ENCODE data around the gene ADM. TPM values are rescaled to one million over a fixed set of nuclear protein-coding genes. Genes with fewer than 3 reads are reported as not detected.

Gene ADM
- total RNA-seq, 2 experiments from 2014 or later: 43.1 to 46.9 TPM

DNA sequence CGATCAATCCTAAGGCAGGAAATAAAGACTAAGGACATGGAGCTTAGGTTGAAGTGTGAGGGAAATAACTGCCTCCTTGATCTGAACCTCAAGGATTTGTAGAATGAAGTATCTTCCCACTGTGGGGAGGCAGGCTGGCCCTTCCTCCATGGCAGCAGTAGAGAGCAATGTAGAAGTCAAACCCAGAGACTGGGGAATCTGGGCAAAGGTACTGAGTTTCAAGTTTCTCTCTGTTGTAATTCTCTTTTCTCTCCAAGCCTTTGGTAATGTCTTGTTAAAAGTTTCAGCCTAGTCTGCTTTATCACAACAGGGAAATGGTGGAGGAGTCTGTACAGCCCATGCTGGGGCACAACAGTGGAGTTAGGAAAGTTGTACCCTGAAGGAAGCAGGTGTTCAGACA is 49.5 kb downstream of the ADM start:
- H3K4me1 Mint-ChIP-seq (ENCODE audit: low read depth): peaks cover 3% of the 10 kb centered on the region
- CTCF ChIA-PET: interaction anchor here (1.1 kb wide), 1 partner anchor 12 kb away, joined by 4 read pairs; no protein-coding TSS in a partner anchor
- intact Hi-C loops (cut with micrococcal nuclease): no loop called here
- no peaks in the 10 kb centered on the region for H3K9me3 Mint-ChIP-seq
- H3K27me3 Mint-ChIP-seq: peaks cover 24% of the 10 kb centered on the region
- TF ChIP-seq, protein P1, sequence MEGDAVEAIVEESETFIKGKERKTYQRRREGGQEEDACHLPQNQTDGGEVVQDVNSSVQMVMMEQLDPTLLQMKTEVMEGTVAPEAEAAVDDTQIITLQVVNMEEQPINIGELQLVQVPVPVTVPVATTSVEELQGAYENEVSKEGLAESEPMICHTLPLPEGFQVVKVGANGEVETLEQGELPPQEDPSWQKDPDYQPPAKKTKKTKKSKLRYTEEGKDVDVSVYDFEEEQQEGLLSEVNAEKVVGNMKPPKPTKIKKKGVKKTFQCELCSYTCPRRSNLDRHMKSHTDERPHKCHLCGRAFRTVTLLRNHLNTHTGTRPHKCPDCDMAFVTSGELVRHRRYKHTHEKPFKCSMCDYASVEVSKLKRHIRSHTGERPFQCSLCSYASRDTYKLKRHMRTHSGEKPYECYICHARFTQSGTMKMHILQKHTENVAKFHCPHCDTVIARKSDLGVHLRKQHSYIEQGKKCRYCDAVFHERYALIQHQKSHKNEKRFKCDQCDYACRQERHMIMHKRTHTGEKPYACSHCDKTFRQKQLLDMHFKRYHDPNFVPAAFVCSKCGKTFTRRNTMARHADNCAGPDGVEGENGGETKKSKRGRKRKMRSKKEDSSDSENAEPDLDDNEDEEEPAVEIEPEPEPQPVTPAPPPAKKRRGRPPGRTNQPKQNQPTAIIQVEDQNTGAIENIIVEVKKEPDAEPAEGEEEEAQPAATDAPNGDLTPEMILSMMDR (IDR thresholded peaks at IDR 0.05): no peak
- no peak for DNase-seq
- no peak overlapping the region for H3K4me3 Mint-ChIP-seq
- H3K36me3 Mint-ChIP-seq (ENCODE audit: low read depth): no peaks in the 10 kb centered on the region
- no peak for ATAC-seq
- no peak overlapping the region for H3K27ac Mint-ChIP-seq
- POLR2A ChIA-PET: no interaction called here

DNA sequence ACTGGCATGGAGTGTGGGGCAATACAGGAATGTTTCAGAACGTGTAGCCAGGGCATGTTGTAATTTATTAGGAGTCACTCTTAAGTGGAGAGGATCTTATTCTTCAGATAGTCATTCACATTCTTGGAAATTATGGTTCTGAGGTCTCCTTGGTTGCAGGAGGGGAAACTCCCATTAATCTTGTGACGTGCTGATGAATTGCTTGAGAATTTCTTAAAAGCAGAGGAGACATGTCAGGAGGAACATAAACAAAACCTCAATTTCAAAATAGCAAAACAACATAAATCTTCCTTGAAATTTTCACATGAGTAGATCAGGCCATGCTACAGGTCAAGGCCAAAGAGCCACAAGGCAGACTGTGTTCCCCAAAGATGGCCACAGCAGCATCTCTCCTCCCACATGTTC is 50.4 kb downstream of the ADM start:
- Mint-ChIP-seq H3K27me3 (peaks cover 22% of the 10 kb centered on the region), H3K36me3 (ENCODE audit: low read depth) (no peaks in the 10 kb centered on the region), H3K4me3 (no peak overlapping the region), H3K4me1 (ENCODE audit: low read depth) (peaks cover 3% of the 10 kb centered on the region), H3K9me3 (no peaks in the 10 kb centered on the region), H3K27ac (no peak overlapping the region)
- TF ChIP-seq, protein P1 (IDR thresholded peaks at IDR 0.05): no peak
- no peak for DNase-seq
- POLR2A ChIA-PET: no interaction called here
- CTCF ChIA-PET: interaction anchor here (2.9 kb wide), 1 partner anchor 11 kb away, joined by 17 read pairs; no protein-coding TSS in a partner anchor
- ATAC-seq: no peak
- intact Hi-C loops (cut with micrococcal nuclease): no loop called here

DNA sequence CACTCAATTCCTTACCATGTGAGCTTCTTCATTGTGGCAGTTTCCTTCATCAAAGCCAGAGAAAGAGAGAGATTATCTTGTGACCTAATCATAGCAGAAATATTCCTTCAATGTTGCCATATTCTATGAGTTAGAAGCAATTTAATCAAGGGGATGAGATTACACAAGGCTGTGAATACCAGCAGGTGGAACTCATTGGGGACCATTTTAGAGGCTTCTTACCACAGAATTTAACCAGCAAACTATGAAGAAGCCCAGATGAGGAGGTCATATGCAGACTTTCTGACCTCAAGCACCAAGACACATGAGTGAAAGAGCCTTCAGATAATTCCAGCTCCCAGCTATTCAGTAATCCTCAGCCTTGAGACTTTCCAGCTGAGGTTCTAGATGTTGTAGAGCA is 51.3 kb downstream of the ADM start:
- Mint-ChIP-seq H3K4me1 (ENCODE audit: low read depth) (peaks cover 3% of the 10 kb centered on the region), H3K36me3 (ENCODE audit: low read depth) (no peaks in the 10 kb centered on the region), H3K9me3 (no peaks in the 10 kb centered on the region), H3K27me3 (peaks cover 24% of the 10 kb centered on the region), H3K4me3 (no peak overlapping the region), H3K27ac (no peak overlapping the region)
- POLR2A ChIA-PET: interaction anchor here (0.8 kb wide), 1 partner anchor 16 kb away, joined by 3 read pairs; no protein-coding TSS in a partner anchor
- intact Hi-C loops (cut with micrococcal nuclease): no loop called here
- DNase-seq (no peak), ATAC-seq (no peak)
- TF ChIP-seq, protein P1 (IDR thresholded peaks at IDR 0.05): no peak
- CTCF ChIA-PET: interaction anchor here (2.9 kb wide), 1 partner anchor 11 kb away, joined by 17 read pairs; no protein-coding TSS in a partner anchor

Other genes starting within 250 kb of the ADM start
- gene SBF2, start 10.9 kb upstream of the ADM start, total RNA-seq: 10 to 100 TPM in 1 of 2 experiments, 1 to 10 TPM in 1; 10.0 to 11.0 TPM
- 10 to 100 TPM; 31.1 to 34.2 TPM for gene AMPD3, start 150.2 kb downstream of the ADM start, total RNA-seq
- gene RNF141, start 236.1 kb downstream of the ADM start, total RNA-seq: 10 to 100 TPM; 19.4 to 20.8 TPM